HepG2 (cell line): ENCODE results near the gene CRIP1. TPM values are rescaled to one million over a fixed set of nuclear protein-coding genes. Genes with fewer than 3 reads are reported as not detected.
A peak's percentile ranks its signal among the peaks of the same experiment; 100 is the strongest.

Experiments used
- CREM ChIP-seq, 2 experiments: sonication (generic) in 1 of 2; formaldehyde crosslinking in 1 of 2; IDR thresholded peaks; 2 replicates each; pipeline versions ENCODE4 v1.4.0 to v1.6.1; 2016 to 2020; ENCODE audit warnings: antibody characterized with exemption in 1 of 2, mild to moderate bottlenecking in 1 of 2, missing genetic modification reagents in 1 of 2
- MYPOP ChIP-seq: sonication (generic); formaldehyde crosslinking; IDR thresholded peaks from 2 replicates; pipeline ENCODE4 v1.8.1; 2023; ENCODE audit warnings: mild to moderate bottlenecking, moderate library complexity, missing genetic modification reagents
- POLR2AphosphoS2 ChIP-seq: IDR thresholded peaks from 2 replicates; pipeline ENCODE4 v1.6.1; 2011; ENCODE audit warnings: low read depth, low read length, improper control_type of control experiment
- POLR2G ChIP-seq: fragments of 200-400 bp; formaldehyde crosslinking; IDR thresholded peaks from 2 replicates; pipeline ENCODE4 v1.6.1; 2018; ENCODE audit warnings: mild to moderate bottlenecking, low read depth, low read length, moderate library complexity
- TBX2 ChIP-seq: sonication (generic); formaldehyde crosslinking; IDR thresholded peaks from 2 replicates; pipeline ENCODE4 v1.5.0; 2020; ENCODE audit warnings: missing genetic modification reagents, mild to moderate bottlenecking, borderline replicate concordance
- ZFP36L1 ChIP-seq: sonication (generic); formaldehyde crosslinking; IDR thresholded peaks from 2 replicates; pipeline ENCODE4 v1.8.0; 2022; ENCODE audit warnings: mild to moderate bottlenecking, missing genetic modification reagents, moderate library complexity
- ZNF251 ChIP-seq: sonication (generic); formaldehyde crosslinking; IDR thresholded peaks from 2 replicates; pipeline ENCODE4 v1.9.0; 2021; ENCODE audit warnings: mild to moderate bottlenecking, missing genetic modification reagents
- ZNF263 ChIP-seq: sonication (generic); formaldehyde crosslinking; IDR thresholded peaks from 2 replicates; pipeline ENCODE4 v1.4.0; 2020; ENCODE audit warnings: missing genetic modification reagents
- ZNF407 ChIP-seq: sonication (generic); formaldehyde crosslinking; IDR thresholded peaks from one replicate; pipeline ENCODE4 v1.5.1; 2020; ENCODE audit warnings: mild to moderate bottlenecking, missing genetic modification reagents; ENCODE audit errors: not compliant biosample characterization
- ZNF503 ChIP-seq: sonication (generic); formaldehyde crosslinking; IDR thresholded peaks from 2 replicates; pipeline ENCODE4 v1.4.0; 2020; ENCODE audit warnings: missing genetic modification reagents
- ZNF569 ChIP-seq: sonication (generic); formaldehyde crosslinking; IDR thresholded peaks from 2 replicates; pipeline ENCODE4 v1.5.0; 2020; ENCODE audit warnings: mild to moderate bottlenecking, missing genetic modification reagents, moderate library complexity, borderline replicate concordance
- ZNF674 ChIP-seq: sonication (generic); formaldehyde crosslinking; IDR thresholded peaks from 2 replicates; pipeline ENCODE4 v1.5.0; 2020; ENCODE audit warnings: low read depth, mild to moderate bottlenecking, missing genetic modification reagents
- ZNF7 ChIP-seq: IDR thresholded peaks from 2 replicates; pipeline ENCODE4 v1.6.1; 2016; ENCODE audit warnings: missing biosample characterization, missing genetic modification reagents
- polyA plus RNA-seq, 8 experiments: library from polyadenylated mRNA; depleted of rRNA in 3 of 8; stranded (reverse) in 7 of 8; unstranded in 1 of 8; fragments of >200 nt; fragmentation: Illumina TruSeq in 4 of 8; extraction: Trizol in 4 of 8; gene quantifications; 2 replicates each; pipeline versions ENCODE4 v1.2.1 to v1.2.3, GENCODE V29; 2011 to 2016; ENCODE audit warnings: low read depth in 4 of 8, missing spikeins in 1 of 8, mixed read lengths in 1 of 8; ENCODE audit not compliant: insufficient read depth in 1 of 8
- total RNA-seq, 5 experiments: library from RNA; depleted of rRNA; stranded (reverse); fragments of >200 nt; fragmentation: Illumina TruSeq; extraction: Trizol; gene quantifications; 2 replicates each; pipeline ENCODE4 v1.2.3, GENCODE V29; 2016; ENCODE audit warnings: low read depth in 1 of 5
- TF ChIP-seq, protein P1 (sequence below): sonication (generic); formaldehyde crosslinking; IDR thresholded peaks from 2 replicates; pipeline ENCODE4 v1.5.1; 2020; ENCODE audit warnings: missing genetic modification reagents, mild to moderate bottlenecking, borderline replicate concordance

The CRIP1 gene
- total and polyA plus RNA-seq, 2 of the 13 experiments (the other 11 are each of a cell fraction or from before 2014, with no cell fraction given), result 53.9 to 59.5 TPM

DNA sequence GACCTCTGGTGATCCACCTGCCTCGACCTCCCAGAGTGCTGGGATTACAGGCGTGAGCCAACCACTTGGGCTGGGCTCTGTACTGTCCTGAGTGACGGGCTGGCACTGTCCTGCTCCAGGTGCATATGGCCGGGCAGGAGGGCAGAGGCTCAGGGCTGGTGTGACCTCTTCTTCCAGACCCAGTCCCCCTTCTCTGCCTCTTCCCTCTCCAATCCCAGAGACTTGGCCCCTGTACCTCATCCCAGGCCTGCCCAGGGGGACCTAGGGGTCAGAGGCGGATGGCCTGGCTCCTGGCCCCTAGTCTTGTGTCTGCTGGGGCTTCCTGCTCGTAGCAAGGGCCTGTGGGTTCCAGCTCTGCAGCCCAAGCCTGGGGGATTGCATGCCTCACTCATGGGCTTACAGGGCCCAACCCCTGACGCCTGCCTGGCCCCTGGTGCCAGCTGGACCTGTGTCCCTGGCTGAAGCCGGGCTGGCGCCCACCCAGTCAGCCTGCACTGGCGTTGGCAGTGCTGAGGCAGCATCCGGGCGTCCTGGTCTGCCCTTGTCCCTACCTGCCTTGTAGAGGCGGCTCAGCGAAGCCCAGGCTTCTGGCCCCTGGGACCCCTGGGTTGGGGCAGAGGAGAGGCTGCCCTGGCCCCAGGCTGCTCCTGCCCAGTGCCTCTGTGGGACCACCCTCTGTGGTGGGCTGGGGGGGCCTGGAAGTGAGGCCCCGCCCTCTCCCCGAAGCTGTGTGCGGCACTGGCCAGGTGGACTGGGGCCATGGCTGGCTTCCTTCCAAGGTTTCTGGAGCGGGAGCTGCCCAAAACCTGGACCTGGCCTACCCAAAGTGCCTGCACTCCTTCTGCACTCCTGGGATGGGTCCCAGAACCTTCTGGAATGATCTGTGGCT, 8.7 kb downstream of the CRIP1 start (continued):
- TF ChIP-seq ZNF407 (CRISPR knock-in tag) (peak; percentile 57), ZNF674 (CRISPR knock-in tag) (no peak), CREM (IDR thresholded peaks at IDR 0.05) (no peak), CREM (CRISPR knock-in tag; IDR thresholded peaks at IDR 0.05) (no peak), ZNF569 (CRISPR knock-in tag) (0 out of 2 replicates have a peak, but pooled peaks have one; percentile 24), POLR2AphosphoS2 (no peak), POLR2G (0 out of 2 replicates have a peak, but pooled peaks have one; percentile 15), ZNF263 (CRISPR knock-in tag) (peak; percentile 45; the same call in 1 of the 2 replicates), ZNF251 (CRISPR knock-in tag) (no peak), ZNF503 (0 out of 2 replicates have a peak, but pooled peaks have one; percentile 11), TBX2 (CRISPR knock-in tag) (0 out of 2 replicates have a peak, but pooled peaks have one; percentile 28), MYPOP (no peak), ZFP36L1 (no peak), ZNF7 (CRISPR knock-in tag) (no peak)
- TF ChIP-seq, protein P1, sequence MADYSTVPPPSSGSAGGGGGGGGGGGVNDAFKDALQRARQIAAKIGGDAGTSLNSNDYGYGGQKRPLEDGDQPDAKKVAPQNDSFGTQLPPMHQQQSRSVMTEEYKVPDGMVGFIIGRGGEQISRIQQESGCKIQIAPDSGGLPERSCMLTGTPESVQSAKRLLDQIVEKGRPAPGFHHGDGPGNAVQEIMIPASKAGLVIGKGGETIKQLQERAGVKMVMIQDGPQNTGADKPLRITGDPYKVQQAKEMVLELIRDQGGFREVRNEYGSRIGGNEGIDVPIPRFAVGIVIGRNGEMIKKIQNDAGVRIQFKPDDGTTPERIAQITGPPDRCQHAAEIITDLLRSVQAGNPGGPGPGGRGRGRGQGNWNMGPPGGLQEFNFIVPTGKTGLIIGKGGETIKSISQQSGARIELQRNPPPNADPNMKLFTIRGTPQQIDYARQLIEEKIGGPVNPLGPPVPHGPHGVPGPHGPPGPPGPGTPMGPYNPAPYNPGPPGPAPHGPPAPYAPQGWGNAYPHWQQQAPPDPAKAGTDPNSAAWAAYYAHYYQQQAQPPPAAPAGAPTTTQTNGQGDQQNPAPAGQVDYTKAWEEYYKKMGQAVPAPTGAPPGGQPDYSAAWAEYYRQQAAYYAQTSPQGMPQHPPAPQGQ (CRISPR knock-in tag), result no peak
